Endodermal cell (in vitro differentiated cells): Measurements from ENCODE around the gene EIF4G2. TPM values are rescaled to one million over a fixed set of nuclear protein-coding genes. Genes with fewer than 3 reads are reported as not detected.

Experiments used
- DNase-seq: peaks from one replicate; pipeline ENCODE4 v3.0.0-alpha.2; 2017
- H3K27ac ChIP-seq: 2 replicates; pipeline ENCODE4 v1.5.1; 2013; ENCODE audit warnings: mild to moderate bottlenecking, low read depth, low read length, moderate library complexity
- H3K27me3 ChIP-seq: 2 replicates; pipeline ENCODE4 v1.6.1; 2013; ENCODE audit warnings: mild to moderate bottlenecking, low read length, moderate library complexity; ENCODE audit not compliant: insufficient read depth, control insufficient read depth, poor library complexity, severe bottlenecking
- H3K36me3 ChIP-seq: 2 replicates; pipeline ENCODE4 v1.7.0; 2013; ENCODE audit warnings: mild to moderate bottlenecking, low read length, moderate library complexity; ENCODE audit not compliant: control insufficient read depth, insufficient read depth
- H3K4me1 ChIP-seq: one replicate; pipeline ENCODE4 v1.7.0; 2013; ENCODE audit warnings: low read length; ENCODE audit not compliant: control insufficient read depth, insufficient read depth
- H3K4me3 ChIP-seq: 2 replicates; pipeline ENCODE4 v1.5.1; 2013; ENCODE audit warnings: mild to moderate bottlenecking, low read length, moderate library complexity
- H3K9ac ChIP-seq: 2 replicates; pipeline ENCODE4 v1.6.1; 2013; ENCODE audit warnings: mild to moderate bottlenecking, low read length, moderate library complexity; ENCODE audit not compliant: poor library complexity, severe bottlenecking; ENCODE audit errors: extremely low read depth
- H3K9me3 ChIP-seq: 2 replicates; pipeline ENCODE4 v1.6.1; 2013; ENCODE audit warnings: mild to moderate bottlenecking, low read length, moderate library complexity; ENCODE audit not compliant: control insufficient read depth
- H3K27ac Mint-ChIP-seq: 2 replicates; pipeline ENCODE4 v1.8.0; 2020; ENCODE audit warnings: mixed read lengths
- H3K27me3 Mint-ChIP-seq: 2 replicates; pipeline ENCODE4 v1.8.0; 2021; ENCODE audit warnings: mild to moderate bottlenecking, mixed read lengths; ENCODE audit not compliant: insufficient read depth
- H3K36me3 Mint-ChIP-seq: 2 replicates; pipeline ENCODE4 v1.8.0; 2020; ENCODE audit warnings: low read depth, mixed read lengths
- H3K4me1 Mint-ChIP-seq: 2 replicates; pipeline ENCODE4 v1.8.0; 2020; ENCODE audit warnings: mixed read lengths
- H3K4me3 Mint-ChIP-seq: 2 replicates; pipeline ENCODE4 v1.8.0; 2020; ENCODE audit warnings: mild to moderate bottlenecking, moderate library complexity, mixed read lengths
- H3K9me3 Mint-ChIP-seq: 2 replicates; pipeline ENCODE4 v1.8.0; 2020; ENCODE audit warnings: mild to moderate bottlenecking, mixed read lengths
- WGBS, 2 experiments: methylation state at CpG; one replicate each; pipeline versions ENCODE4 v1.1.5 to v1.1.7; 2013; ENCODE audit warnings: missing lambda C conversion rate in 2 of 2, mixed read lengths in 1 of 2; ENCODE audit not compliant: insufficient coverage in 1 of 2, insufficient read length in 1 of 2; 5-methylcytosine and 5-hydroxymethylcytosine counted together
- total RNA-seq, 2 donors: library from RNA; stranded (reverse); fragmentation: NEBNext Ultra II Directional in 1 of 2; extraction: Animal tissue kit (Norgen Biotek cat#: 25700) in 1 of 2; gene quantifications; 2 replicates in 1 of 2; 3 replicates in 1 of 2; pipeline ENCODE4 v1.2.1, GENCODE V29; 2021
- TF ChIP-seq, protein P1 (sequence below): fragments of 200-600 bp; sonication (generic); conservative IDR thresholded peaks from 2 replicates; pipeline ENCODE4 v1.5.0; 2021; ENCODE audit warnings: antibody characterized with exemption, mild to moderate bottlenecking

EIF4G2 gene
- total RNA-seq, 2 donors from 2014 or later: 753 to 1,007 TPM

DNA sequence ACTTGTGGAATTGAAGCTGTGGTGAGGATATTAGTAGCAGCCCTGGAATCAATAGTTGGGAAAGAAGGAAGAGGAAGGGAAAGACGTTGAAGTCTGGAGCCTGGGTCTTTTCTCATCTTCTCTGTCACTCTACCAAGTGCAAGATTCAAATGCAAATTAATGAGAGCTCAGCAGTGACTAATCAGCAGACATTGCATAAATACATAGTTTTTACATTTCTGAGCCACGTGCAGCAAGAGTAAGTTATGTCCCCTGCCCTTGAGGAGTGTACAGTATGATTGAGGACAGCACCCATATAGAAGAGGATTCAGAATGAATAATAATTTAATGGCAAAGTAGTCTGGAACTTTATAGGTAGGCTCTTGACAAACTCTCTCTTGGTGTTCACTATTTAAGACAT is 33.9 kb downstream of the EIF4G2 start:
- Histone ChIP-seq H3K36me3 (peaks cover 94% of the 10 kb centered on the region), H3K4me1 (no peaks in the 10 kb centered on the region), H3K4me3 (no peak overlapping the region), H3K9ac (no peak overlapping the region), H3K27ac (no peak overlapping the region), H3K27me3 (no peaks in the 10 kb centered on the region), H3K9me3 (no peaks in the 10 kb centered on the region)
- H3K36me3 Mint-ChIP-seq: peaks cover 76% of the 10 kb centered on the region
- TF ChIP-seq, protein P1, sequence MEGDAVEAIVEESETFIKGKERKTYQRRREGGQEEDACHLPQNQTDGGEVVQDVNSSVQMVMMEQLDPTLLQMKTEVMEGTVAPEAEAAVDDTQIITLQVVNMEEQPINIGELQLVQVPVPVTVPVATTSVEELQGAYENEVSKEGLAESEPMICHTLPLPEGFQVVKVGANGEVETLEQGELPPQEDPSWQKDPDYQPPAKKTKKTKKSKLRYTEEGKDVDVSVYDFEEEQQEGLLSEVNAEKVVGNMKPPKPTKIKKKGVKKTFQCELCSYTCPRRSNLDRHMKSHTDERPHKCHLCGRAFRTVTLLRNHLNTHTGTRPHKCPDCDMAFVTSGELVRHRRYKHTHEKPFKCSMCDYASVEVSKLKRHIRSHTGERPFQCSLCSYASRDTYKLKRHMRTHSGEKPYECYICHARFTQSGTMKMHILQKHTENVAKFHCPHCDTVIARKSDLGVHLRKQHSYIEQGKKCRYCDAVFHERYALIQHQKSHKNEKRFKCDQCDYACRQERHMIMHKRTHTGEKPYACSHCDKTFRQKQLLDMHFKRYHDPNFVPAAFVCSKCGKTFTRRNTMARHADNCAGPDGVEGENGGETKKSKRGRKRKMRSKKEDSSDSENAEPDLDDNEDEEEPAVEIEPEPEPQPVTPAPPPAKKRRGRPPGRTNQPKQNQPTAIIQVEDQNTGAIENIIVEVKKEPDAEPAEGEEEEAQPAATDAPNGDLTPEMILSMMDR: no peak
- 78 to 100% methylated on average over 1 to 2 of the region's 2 CpGs for WGBS, 2 experiments
- H3K27ac Mint-ChIP-seq: no peak overlapping the region
- H3K4me1 Mint-ChIP-seq: no peaks in the 10 kb centered on the region
- H3K27me3 Mint-ChIP-seq: no peaks in the 10 kb centered on the region
- H3K9me3 Mint-ChIP-seq: no peaks in the 10 kb centered on the region
- DNase-seq: no peak
- no peak overlapping the region for H3K4me3 Mint-ChIP-seq

DNA sequence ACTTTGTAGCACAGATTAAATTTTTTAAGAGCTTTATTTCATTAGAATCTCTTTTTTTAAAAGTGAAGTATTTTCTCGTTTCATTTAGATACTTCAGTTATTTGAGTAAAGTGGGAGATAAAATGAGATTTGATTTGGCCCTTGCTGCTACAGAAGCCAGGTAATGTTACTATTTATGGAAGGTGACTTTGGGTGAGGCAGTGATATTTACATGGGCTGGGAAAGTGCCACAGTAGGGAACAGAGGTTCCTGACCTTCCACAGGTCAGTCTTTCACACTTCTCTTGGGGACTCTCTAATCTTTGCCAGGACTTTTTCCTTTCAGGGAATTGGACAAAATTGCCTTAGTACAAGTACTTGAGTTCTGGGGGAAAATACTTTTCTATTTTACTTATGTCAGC is 37.3 kb downstream of the EIF4G2 start:
- H3K9me3 Mint-ChIP-seq: no peaks in the 10 kb centered on the region
- Histone ChIP-seq H3K9ac (no peak overlapping the region), H3K4me3 (no peak overlapping the region), H3K27me3 (no peaks in the 10 kb centered on the region), H3K4me1 (no peaks in the 10 kb centered on the region), H3K9me3 (no peaks in the 10 kb centered on the region), H3K36me3 (peaks cover 71% of the 10 kb centered on the region), H3K27ac (no peak overlapping the region)
- WGBS, 2 experiments: 97% methylated on average over 1 of the region's 1 CpG; no CpG with 5 or more reads in 1 of the 2 experiments
- no peak overlapping the region for H3K4me3 Mint-ChIP-seq
- peaks cover 2% of the 10 kb centered on the region for H3K4me1 Mint-ChIP-seq
- H3K36me3 Mint-ChIP-seq: peaks cover 63% of the 10 kb centered on the region
- no peak overlapping the region for H3K27ac Mint-ChIP-seq
- no peaks in the 10 kb centered on the region for H3K27me3 Mint-ChIP-seq
- TF ChIP-seq, protein P1: no peak
- DNase-seq: no peak

DNA sequence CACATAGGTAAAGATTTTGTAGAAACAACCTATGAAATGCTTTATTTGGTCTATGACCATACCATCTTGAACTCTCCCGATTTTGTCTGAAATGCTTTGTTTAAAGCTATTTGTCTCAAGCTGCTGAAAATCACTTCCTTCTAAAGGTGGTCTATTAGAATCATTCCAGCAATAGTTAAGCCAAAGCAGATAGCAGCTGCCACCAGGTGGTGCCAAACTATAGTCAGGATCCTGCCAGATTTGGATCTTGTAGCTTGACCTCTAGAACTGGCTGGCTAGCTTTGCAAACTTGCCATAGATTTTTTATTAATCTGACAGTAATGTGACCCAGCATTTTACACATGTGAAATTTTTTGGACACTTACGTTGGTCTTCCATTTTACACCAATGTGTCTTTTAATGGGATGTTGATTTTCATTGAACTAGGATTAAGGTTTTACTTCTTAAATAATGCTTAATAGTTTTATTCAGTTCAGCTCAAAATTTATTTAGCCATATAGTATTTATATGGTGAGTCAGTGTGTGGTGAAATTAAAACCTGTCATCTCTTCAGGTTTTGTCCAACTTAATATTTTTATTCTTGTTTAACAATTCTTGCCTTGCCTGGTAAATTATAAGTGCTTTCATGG is 38.0 kb downstream of the EIF4G2 start:
- Mint-ChIP-seq H3K9me3 (no peaks in the 10 kb centered on the region), H3K36me3 (peaks cover 64% of the 10 kb centered on the region), H3K4me3 (no peak overlapping the region), H3K27me3 (no peaks in the 10 kb centered on the region), H3K4me1 (peaks cover 3% of the 10 kb centered on the region), H3K27ac (no peak overlapping the region)
- no peaks in the 10 kb centered on the region for H3K4me1 ChIP-seq
- H3K9ac ChIP-seq: no peak overlapping the region
- no peak overlapping the region for H3K27ac ChIP-seq
- no peaks in the 10 kb centered on the region for H3K9me3 ChIP-seq
- H3K4me3 ChIP-seq: no peak overlapping the region
- DNase-seq: peak; percentile 86
- TF ChIP-seq, protein P1: peak; percentile 90
- no peaks in the 10 kb centered on the region for H3K27me3 ChIP-seq
- peaks cover 66% of the 10 kb centered on the region for H3K36me3 ChIP-seq
- WGBS, 2 experiments: 72 to 83% methylated on average over 1 to 2 of the region's 2 CpGs
